Thyroid gland (tissue), 4 donors: ENCODE data around the gene TTBK2. TPM values are rescaled to one million over a fixed set of nuclear protein-coding genes. Genes with fewer than 3 reads are reported as not detected.
"Not testable (repeated sequence)": the region's sequence is repeated elsewhere in the genome, so short reads cannot be mapped to it uniquely, and the experiment has no call there.

ENCODE experiments used
- DNase-seq, 2 donors: peaks; one replicate each; pipeline ENCODE4 v3.0.0-alpha.2; 2019
- H3K27ac ChIP-seq, 3 donors: fragments of 200-600 bp; sonication (generic); 1 replicate in 2 of 3; 2 replicates in 1 of 3; pipeline ENCODE4 v1.5.1; 2016 to 2019; ENCODE audit warnings: mild to moderate bottlenecking in 1 of 3, moderate library complexity in 1 of 3
- H3K27me3 ChIP-seq: fragments of 200-600 bp; sonication (generic); one replicate; pipeline ENCODE4 v1.5.1; 2019
- H3K36me3 ChIP-seq, 2 donors: fragments of 200-600 bp; sonication (generic); one replicate each; pipeline ENCODE4 v1.5.1; 2016 to 2019
- H3K4me1 ChIP-seq, 2 donors: fragments of 200-600 bp; sonication (generic); one replicate each; pipeline ENCODE4 v1.5.1; 2017 to 2019
- H3K4me3 ChIP-seq, 3 donors: fragments of 200-600 bp; sonication (generic); replicated peaks in 1 of 3; 1 replicate in 2 of 3; 2 replicates in 1 of 3; pipeline ENCODE4 v1.5.1; 2016; ENCODE audit warnings: mild to moderate bottlenecking in 1 of 3
- H3K9me3 ChIP-seq: fragments of 200-600 bp; sonication (generic); one replicate; pipeline ENCODE4 v1.5.1; 2017
- POLR2A ChIP-seq, 2 donors: fragments of 450-650 bp; IDR thresholded peaks; one replicate each; pipeline ENCODE4 v1.6.1; 2017; ENCODE audit warnings: antibody characterized with exemption in 2 of 2, mild to moderate bottlenecking in 2 of 2, moderate library complexity in 1 of 2
- WGBS, 2 donors: methylation state at CpG; one replicate each; pipeline ENCODE4 v1.1.5; 2017; 5-methylcytosine and 5-hydroxymethylcytosine counted together
- intact Hi-C: fragments of 100-400 bp; cut with DNase I; formaldehyde crosslinking; loops from one replicate; pipeline ENCODE4 v1.15.1; 2023
- total RNA-seq, 4 donors: library from RNA; depleted of rRNA; stranded (reverse); fragments of >200 nt; gene quantifications; one replicate each; pipeline ENCODE4 v1.2.3, GENCODE V29; 2016
- TF ChIP-seq, protein P1 (sequence below), 6 experiments: fragments of 200-600 bp in 3 of 6; fragments of 450-650 bp in 3 of 6; sonication (generic) in 3 of 6; IDR thresholded peaks; one replicate each; pipeline ENCODE4 v1.5.1; 2016 to 2019; ENCODE audit warnings: antibody characterized with exemption in 6 of 6, mild to moderate bottlenecking in 2 of 6, inconsistent platforms in 1 of 6, moderate library complexity in 1 of 6

TTBK2 gene
- total RNA-seq, 4 donors from 2014 or later, result 15.7 to 26.9 (median 20.0) TPM

DNA sequence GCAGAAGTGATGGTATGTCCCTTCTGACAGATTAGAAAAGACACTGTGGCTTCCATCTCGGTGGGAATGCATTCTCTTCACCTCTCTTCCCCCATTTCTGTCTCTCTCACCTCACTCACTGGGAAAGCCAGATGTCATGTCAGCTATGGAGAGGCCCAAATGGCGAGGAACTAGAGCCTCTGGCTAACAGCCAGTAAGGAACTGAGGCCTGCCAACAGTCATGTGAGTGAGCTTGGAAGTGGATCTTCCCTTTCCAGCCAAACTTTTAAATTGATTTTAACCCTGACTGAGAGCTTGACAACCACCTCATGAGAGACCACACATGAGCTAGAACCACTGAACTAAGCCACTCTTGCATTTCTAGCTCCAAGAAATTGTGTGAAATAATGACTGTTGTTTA lies 148.4 kb downstream of the TTBK2 start:
- H3K27ac ChIP-seq, result no peak overlapping the region
- H3K36me3 ChIP-seq, result peaks cover 0 to 3% of the 10 kb centered on the region in 2 donors
- no peaks in the 10 kb centered on the region for H3K27me3 ChIP-seq
- no peak overlapping the region for H3K4me3 ChIP-seq
- H3K4me1 ChIP-seq, result peaks cover 7 to 9% of the 10 kb centered on the region in 2 donors
- intact Hi-C loops, result no loop called here
- peak; percentile 43 to 68 for DNase-seq
- H3K9me3 ChIP-seq, result no peaks in the 10 kb centered on the region
- TF ChIP-seq POLR2A (IDR thresholded peaks at IDR 0.05), result no peak
- TF ChIP-seq, protein P1, sequence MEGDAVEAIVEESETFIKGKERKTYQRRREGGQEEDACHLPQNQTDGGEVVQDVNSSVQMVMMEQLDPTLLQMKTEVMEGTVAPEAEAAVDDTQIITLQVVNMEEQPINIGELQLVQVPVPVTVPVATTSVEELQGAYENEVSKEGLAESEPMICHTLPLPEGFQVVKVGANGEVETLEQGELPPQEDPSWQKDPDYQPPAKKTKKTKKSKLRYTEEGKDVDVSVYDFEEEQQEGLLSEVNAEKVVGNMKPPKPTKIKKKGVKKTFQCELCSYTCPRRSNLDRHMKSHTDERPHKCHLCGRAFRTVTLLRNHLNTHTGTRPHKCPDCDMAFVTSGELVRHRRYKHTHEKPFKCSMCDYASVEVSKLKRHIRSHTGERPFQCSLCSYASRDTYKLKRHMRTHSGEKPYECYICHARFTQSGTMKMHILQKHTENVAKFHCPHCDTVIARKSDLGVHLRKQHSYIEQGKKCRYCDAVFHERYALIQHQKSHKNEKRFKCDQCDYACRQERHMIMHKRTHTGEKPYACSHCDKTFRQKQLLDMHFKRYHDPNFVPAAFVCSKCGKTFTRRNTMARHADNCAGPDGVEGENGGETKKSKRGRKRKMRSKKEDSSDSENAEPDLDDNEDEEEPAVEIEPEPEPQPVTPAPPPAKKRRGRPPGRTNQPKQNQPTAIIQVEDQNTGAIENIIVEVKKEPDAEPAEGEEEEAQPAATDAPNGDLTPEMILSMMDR (IDR thresholded peaks at IDR 0.05), result no peak
- WGBS, 2 donors, result 40 to 45% methylated on average over 2 of the region's 2 CpGs

DNA sequence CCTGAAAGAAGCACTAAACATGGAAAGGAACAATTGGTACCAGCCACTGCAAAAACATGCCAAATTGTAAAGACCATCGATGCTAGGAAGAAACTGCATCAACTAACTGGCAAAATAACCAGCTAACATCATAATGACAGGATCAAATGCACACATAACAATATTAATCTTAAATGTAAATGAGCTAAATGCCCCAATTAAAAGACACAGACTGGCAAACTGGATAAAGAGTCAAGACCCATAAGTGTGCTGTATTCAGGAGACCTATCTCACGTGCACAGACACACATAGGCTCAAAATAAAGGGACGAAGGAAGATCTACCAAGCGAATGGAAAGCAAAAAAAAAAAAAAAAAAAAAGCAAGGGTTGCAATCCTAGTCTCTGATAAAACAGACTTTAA lies 154.5 kb downstream of the TTBK2 start:
- H3K4me3 ChIP-seq, H3K36me3 ChIP-seq, H3K27ac ChIP-seq, intact Hi-C loops, H3K9me3 ChIP-seq, DNase-seq, H3K27me3 ChIP-seq, H3K4me1 ChIP-seq: not testable (repeated sequence)
- 95 to 96% methylated on average over 4 of the region's 4 CpGs for WGBS, 2 donors

DNA sequence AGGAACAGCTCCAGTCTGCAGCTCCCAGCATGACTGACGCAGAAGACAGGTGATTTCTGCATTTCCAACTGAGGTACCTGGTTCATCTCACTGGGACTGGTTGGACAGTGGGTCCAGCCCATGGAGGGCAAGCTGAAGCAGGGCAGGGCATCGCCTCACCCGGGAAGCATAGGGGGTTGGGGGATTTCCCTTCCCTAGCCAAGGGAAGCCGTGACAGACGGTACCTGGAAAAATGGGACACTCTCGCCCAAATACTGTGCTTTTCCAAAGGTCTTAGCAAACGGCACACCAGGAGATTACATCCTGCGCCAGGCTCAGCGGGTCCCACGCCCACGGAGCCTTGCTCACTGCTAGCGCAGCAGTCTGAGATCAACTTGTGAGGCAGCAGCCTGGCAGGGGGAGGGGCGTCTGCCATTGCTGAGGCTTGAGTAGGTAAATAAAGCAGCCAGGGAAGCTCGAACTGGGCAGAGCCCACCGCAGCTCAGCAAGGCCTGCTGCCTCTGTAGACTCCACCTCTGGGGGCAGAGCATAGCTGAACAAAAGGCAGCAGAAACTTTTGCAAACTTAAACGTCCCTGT lies 156.3 kb downstream of the TTBK2 start:
- H3K27ac ChIP-seq, DNase-seq, H3K36me3 ChIP-seq, intact Hi-C loops, H3K27me3 ChIP-seq, H3K9me3 ChIP-seq, H3K4me3 ChIP-seq, H3K4me1 ChIP-seq: not testable (repeated sequence)
- 68 to 85% methylated on average over 7 to 16 of the region's 16 CpGs for WGBS, 2 donors

DNA sequence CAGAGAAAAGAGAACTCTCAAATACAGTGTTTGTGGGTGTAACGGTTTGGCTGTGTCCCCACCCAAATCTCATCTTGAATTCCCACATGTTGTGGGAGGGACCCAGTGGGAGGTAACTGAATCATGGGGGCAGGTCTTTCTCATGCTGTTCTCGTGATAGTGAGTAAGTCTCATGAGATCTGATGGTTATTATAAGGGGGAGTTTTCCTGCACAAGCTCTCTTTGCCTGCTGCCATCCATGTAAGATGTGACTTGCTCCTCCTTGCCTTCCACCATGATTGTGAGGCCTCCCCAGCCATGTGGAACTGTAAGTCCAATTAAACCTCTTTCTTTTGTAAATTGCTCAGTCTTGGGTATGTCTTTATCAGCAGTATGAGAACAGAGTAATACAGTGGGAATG lies 158.8 kb downstream of the TTBK2 start:
- H3K27ac ChIP-seq, H3K9me3 ChIP-seq, intact Hi-C loops, H3K36me3 ChIP-seq, DNase-seq, H3K4me3 ChIP-seq, H3K27me3 ChIP-seq, H3K4me1 ChIP-seq: not testable (repeated sequence)
- WGBS, 2 donors, result 72 to 83% methylated on average over 2 of the region's 2 CpGs

DNA sequence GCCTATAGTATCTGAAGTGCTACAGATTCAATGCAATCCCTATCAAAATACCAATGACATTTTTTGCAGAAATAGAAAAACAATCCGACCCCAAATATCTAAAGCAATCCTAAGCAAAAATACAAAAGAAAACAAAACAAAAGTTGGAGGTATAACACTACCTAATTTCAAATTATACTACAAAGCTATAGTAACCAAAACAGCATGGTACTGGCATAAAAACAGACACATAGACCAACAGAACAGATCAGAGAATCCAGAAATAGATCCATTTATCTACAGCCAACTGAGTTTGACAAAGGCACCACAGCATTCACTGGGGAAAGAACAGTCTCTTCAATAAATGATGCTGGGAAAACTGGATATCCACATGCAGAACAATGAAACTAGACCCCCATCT lies 159.8 kb downstream of the TTBK2 start:
- intact Hi-C loops, result no loop called here
- Histone ChIP-seq H3K27me3 (no peaks in the 10 kb centered on the region), H3K4me1 (peaks cover 0 to 7% of the 10 kb centered on the region in 2 donors), H3K36me3 (no peaks in the 10 kb centered on the region), H3K27ac (no peak overlapping the region), H3K9me3 (no peaks in the 10 kb centered on the region), H3K4me3 (no peak overlapping the region)
- no peak for DNase-seq
- TF ChIP-seq, protein P1 (IDR thresholded peaks at IDR 0.05), result no peak
- no peak for TF ChIP-seq POLR2A (IDR thresholded peaks at IDR 0.05)
- WGBS, 2 donors, result 94 to 100% methylated on average over 1 of the region's 1 CpG

DNA sequence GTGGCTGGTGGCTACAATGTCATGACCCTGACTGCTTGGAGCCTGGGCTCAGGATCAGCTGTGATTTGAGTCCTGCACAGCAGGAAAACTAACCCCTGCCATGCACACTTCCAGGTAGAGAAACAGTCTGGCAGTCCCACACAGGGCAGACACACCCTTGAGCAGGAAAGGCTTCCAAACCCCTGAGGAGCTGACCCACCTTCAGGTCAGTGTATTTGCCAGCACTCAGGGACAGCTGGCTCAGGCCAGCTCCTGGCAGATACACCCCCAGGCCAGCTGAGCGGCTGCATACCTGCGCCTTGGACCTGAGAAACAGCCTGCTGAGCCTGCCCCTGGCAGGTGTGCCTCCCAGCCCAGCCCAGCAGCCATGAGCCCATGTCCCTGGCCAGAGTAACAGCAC lies 161.5 kb downstream of the TTBK2 start:
- no peak overlapping the region for H3K4me3 ChIP-seq
- peak in 1 of 2 donors; percentile 50 for DNase-seq
- no peaks in the 10 kb centered on the region for H3K9me3 ChIP-seq
- TF ChIP-seq, protein P1 (IDR thresholded peaks at IDR 0.05), result no peak
- no peak for TF ChIP-seq POLR2A (IDR thresholded peaks at IDR 0.05)
- peaks cover 0 to 7% of the 10 kb centered on the region in 2 donors for H3K4me1 ChIP-seq
- no peaks in the 10 kb centered on the region for H3K36me3 ChIP-seq
- no peak overlapping the region for H3K27ac ChIP-seq
- 88% methylated on average over 2 of the region's 2 CpGs; no CpG with 5 or more reads in 1 of the 2 donors for WGBS, 2 donors
- H3K27me3 ChIP-seq, result no peaks in the 10 kb centered on the region
- intact Hi-C loops, result no loop called here

DNA sequence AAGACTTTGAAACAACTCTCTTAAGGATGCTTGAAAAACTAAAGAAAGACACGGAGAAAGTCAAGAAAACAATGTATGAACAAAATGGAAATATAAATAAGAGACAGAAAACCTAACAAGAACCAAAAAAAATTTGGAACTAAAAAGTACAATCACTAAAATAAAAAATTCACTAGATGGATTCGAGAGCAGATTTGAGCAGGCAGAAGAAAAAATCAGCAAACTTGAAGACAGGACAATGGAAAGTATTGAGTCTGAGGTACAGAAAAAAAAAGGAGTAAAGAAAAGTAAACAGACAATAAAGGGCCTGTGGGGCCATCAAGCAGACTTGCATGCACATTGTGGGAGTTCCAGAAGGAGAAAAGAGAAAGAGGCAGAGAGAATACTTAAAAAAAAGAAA lies 170.3 kb downstream of the TTBK2 start:
- TF ChIP-seq, protein P1 (IDR thresholded peaks at IDR 0.05), result no peak
- no peak for TF ChIP-seq POLR2A (IDR thresholded peaks at IDR 0.05)
- intact Hi-C loops, result no loop called here
- no peaks in the 10 kb centered on the region for H3K4me1 ChIP-seq

More for the DNA sequence above, 170.3 kb downstream of the TTBK2 start:
- Histone ChIP-seq H3K27ac (no peak overlapping the region), H3K9me3 (no peaks in the 10 kb centered on the region), H3K4me3 (no peak overlapping the region), H3K27me3 (no peaks in the 10 kb centered on the region), H3K36me3 (peaks cover 0 to 4% of the 10 kb centered on the region in 2 donors)
- WGBS, 2 donors, result 95 to 99% methylated on average over 2 of the region's 2 CpGs
- no peak for DNase-seq
